NCI-H2029 treated with DMSO at 0.1 percent for 48 hours (cell line): ENCODE data around the gene AXIN1.
A peak's percentile ranks its signal among the peaks of the same experiment; 100 is the strongest.
"Not testable (repeated sequence)": the region's sequence is repeated elsewhere in the genome, so short reads cannot be mapped to it uniquely, and the experiment has no call there.

Experiments
- DNase-seq: peaks from one replicate; lab custom pipeline; 2025; lab: John Stamatoyannopoulos, UW

The AXIN1 gene

GRCh38 chr16:354291-354881, 1.9 kb upstream of the AXIN1 start:
- no peak for DNase-seq

GRCh38 chr16:353404-354290, 1.1 kb upstream of the AXIN1 start:
- no peak for DNase-seq

- DNase-seq: no peak
These were observed 561 bp downstream of the AXIN1 start for GRCh38 chr16:351804-352520.

GRCh38 chr16:350203-350602, 2.3 kb downstream of the AXIN1 start:
- DNase-seq: no peak

GRCh38 chr16:349211-349610, 3.3 kb downstream of the AXIN1 start:
- DNase-seq: no peak

GRCh38 chr16:348495-348894, 4.0 kb downstream of the AXIN1 start:
- not testable (repeated sequence) for DNase-seq

GRCh38 chr16:347203-347602, 5.3 kb downstream of the AXIN1 start:
- no peak for DNase-seq

GRCh38 chr16:346587-346986, 5.9 kb downstream of the AXIN1 start:
- DNase-seq: no peak

GRCh38 chr16:345772-346171, 6.8 kb downstream of the AXIN1 start:
- DNase-seq: no peak

GRCh38 chr16:342455-343213, 9.9 kb downstream of the AXIN1 start:
- no peak for DNase-seq

GRCh38 chr16:341974-342336, 10.6 kb downstream of the AXIN1 start:
- DNase-seq: not testable (repeated sequence)

- DNase-seq: not testable (repeated sequence)
These were observed 11.2 kb downstream of the AXIN1 start for GRCh38 chr16:341095-341973.

GRCh38 chr16:340370-341091, 12.0 kb downstream of the AXIN1 start:
- no peak for DNase-seq

- no peak for DNase-seq
These were observed 12.8 kb downstream of the AXIN1 start for GRCh38 chr16:339680-340079.

GRCh38 chr16:337975-338575, 14.4 kb downstream of the AXIN1 start:
- no peak for DNase-seq

GRCh38 chr16:337437-337836, 15.1 kb downstream of the AXIN1 start:
- DNase-seq: peak; percentile 17

GRCh38 chr16:336269-336668, 16.3 kb downstream of the AXIN1 start:
- DNase-seq: no peak

GRCh38 chr16:334861-335632, 17.5 kb downstream of the AXIN1 start:
- not testable (repeated sequence) for DNase-seq

- not testable (repeated sequence) for DNase-seq
These were observed 18.2 kb downstream of the AXIN1 start for GRCh38 chr16:334164-334832.
